ENCODE results near the gene FZD1.

The FZD1 gene

GRCh38 chr7:91293136-91293535, 28.9 kb downstream of the FZD1 start:
- TF ChIP-seq, protein P1, sequence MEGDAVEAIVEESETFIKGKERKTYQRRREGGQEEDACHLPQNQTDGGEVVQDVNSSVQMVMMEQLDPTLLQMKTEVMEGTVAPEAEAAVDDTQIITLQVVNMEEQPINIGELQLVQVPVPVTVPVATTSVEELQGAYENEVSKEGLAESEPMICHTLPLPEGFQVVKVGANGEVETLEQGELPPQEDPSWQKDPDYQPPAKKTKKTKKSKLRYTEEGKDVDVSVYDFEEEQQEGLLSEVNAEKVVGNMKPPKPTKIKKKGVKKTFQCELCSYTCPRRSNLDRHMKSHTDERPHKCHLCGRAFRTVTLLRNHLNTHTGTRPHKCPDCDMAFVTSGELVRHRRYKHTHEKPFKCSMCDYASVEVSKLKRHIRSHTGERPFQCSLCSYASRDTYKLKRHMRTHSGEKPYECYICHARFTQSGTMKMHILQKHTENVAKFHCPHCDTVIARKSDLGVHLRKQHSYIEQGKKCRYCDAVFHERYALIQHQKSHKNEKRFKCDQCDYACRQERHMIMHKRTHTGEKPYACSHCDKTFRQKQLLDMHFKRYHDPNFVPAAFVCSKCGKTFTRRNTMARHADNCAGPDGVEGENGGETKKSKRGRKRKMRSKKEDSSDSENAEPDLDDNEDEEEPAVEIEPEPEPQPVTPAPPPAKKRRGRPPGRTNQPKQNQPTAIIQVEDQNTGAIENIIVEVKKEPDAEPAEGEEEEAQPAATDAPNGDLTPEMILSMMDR (IDR thresholded peaks at IDR 0.05; ENCODE audit: control extremely low read depth, extremely low read depth, low read depth, missing control alignments), result no peak
- DNase-seq (ENCODE audit: extremely low spot score), result no peak
- ChIA-PET POLR2A (no interaction called here), CTCF (interaction anchor here (0.6 kb wide), 1 partner anchor 1586 kb away, joined by 3 read pairs; no protein-coding TSS in a partner anchor)

DNA sequence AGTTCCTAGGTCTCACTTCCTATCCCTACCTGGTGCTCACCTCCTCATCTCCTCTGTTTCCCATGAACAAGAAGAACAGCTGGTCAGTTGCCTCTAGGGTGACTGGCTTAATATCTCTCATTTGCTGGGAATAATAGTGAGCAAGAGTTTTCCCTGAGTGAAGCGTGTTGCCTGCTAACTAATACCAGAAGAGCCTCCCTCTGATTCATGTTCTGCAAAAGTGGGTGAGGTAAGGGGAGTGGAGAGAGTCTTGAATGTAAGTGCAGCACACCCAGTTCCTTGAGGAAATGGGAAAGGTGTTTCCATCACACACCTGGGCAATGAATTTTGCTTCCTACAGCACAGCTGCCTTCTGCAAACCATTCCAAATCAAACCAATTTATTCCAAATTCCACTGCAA, 29.6 kb downstream of the FZD1 start:
- TF ChIP-seq, protein P1 (IDR thresholded peaks at IDR 0.05; ENCODE audit: control extremely low read depth, extremely low read depth, low read depth, missing control alignments), result no peak
- DNase-seq (ENCODE audit: extremely low spot score), result no peak
- ChIA-PET CTCF (no interaction called here), POLR2A (no interaction called here)

DNA sequence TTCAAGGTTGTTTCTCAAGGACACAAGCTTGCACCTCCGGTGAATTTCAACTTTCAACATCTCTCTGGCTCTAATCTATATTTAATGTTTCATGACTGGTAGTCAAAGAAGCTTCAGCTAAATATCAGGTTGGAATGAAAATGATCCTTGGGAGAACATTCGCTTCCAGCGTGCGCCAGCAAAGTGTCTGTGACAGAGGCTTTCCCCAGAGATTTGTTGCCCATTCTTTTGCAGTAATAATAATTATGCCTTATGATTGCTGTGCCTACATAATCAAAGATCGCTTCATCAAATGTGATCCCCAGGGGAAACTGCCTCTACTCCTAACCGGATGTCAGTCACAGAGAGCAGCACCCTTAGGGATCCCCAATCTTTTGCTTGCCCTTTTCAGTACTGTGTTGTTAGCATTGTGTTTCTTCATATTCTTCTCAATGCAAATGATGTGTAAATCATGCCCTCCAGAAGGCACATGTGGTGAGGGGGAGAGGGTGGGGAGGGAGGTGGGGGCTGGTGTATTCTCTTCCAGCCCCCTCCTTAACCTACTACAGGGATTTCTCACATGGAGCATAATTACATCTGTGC, 30.5 kb downstream of the FZD1 start:
- POLR2A ChIA-PET, result no interaction called here
- DNase-seq (ENCODE audit: extremely low spot score), result no peak
- CTCF ChIA-PET, result no interaction called here
- TF ChIP-seq, protein P1 (IDR thresholded peaks at IDR 0.05; ENCODE audit: control extremely low read depth, extremely low read depth, low read depth, missing control alignments), result no peak

GRCh38 chr7:91295576-91295975, 31.3 kb downstream of the FZD1 start:
- POLR2A ChIA-PET, result no interaction called here
- TF ChIP-seq, protein P1 (IDR thresholded peaks at IDR 0.05; ENCODE audit: control extremely low read depth, extremely low read depth, low read depth, missing control alignments), result no peak
- DNase-seq (ENCODE audit: extremely low spot score), result no peak
- CTCF ChIA-PET, result no interaction called here

DNA sequence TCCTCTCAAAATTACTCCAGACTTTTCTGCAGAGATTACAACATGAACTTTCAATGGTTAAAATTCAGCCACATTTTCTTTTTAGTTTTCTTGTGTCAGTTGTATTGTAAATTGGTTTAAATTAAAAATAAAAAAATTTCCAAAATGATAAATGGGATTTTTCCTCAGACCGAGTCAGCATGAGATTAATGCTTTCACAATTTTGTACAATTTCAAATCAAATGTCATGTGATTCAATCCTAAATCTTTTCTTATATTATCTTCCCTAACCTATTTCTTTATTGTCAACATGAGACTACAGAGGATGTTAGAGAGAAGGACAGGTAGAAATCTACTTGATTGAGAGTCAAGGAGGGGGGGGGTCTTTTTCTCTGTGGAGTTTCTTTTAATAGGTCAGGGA, 33.7 kb downstream of the FZD1 start:
- DNase-seq (ENCODE audit: extremely low spot score), result no peak
- ChIA-PET CTCF (interaction anchor here (1.1 kb wide), 1 partner anchor 19 kb away, joined by 3 read pairs; no protein-coding TSS in a partner anchor), POLR2A (no interaction called here)
- TF ChIP-seq, protein P1 (IDR thresholded peaks at IDR 0.05; ENCODE audit: control extremely low read depth, extremely low read depth, low read depth, missing control alignments), result no peak

DNA sequence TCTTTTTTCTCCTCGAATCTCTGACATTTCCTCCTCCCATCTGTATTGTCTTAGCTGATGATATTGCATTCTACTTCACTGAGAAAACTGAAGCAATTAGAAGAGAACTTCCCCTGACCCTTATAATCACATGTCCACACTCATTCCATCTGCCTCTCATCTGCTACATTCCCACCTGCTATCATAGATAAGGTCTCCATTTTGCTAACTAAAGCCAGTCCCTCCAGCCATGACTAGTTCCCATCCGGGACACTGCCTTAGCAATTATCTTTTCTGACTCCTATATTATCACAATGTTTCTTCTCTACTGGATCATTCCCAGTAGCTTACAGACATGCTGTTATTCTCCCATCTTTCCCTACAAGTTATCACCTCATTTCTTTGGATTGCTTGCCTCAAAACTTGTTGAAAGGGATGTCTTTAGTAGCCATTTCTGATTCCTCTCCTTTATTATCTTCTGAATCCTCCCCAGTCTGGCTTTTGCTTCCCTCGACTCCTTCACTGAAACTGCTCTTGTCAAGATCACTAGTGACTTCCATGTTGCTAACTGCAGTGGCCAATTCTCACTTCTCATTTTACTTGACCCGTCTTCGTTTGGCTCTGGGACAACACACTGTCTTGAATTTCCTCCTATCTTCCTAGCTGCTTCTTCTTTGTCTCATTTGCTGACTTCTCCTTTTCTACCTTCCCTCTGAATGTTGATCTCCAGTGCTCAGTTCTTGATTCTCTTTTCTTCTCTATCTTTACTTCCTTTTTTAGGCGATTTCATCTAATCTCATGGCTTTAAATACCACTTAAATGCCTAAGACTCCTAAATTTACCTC, 35.9 kb downstream of the FZD1 start:
- DNase-seq (ENCODE audit: extremely low spot score), result no peak
- TF ChIP-seq, protein P1 (IDR thresholded peaks at IDR 0.05; ENCODE audit: control extremely low read depth, extremely low read depth, low read depth, missing control alignments), result no peak
- POLR2A ChIA-PET, result no interaction called here
- CTCF ChIA-PET, result interaction anchor here (1.1 kb wide), 1 partner anchor 13 kb away, joined by 3 read pairs; no protein-coding TSS in a partner anchor

Measured in GM10248 (cell line).